ENCODE data around the gene ACP3. TPM values are rescaled to one million over a fixed set of nuclear protein-coding genes. Genes with fewer than 3 reads are reported as not detected.
A peak's percentile ranks its signal among the peaks of the same experiment; 100 is the strongest.

Gene ACP3
- total and polyA plus RNA-seq, 2 of the 13 experiments (the other 11 are each of a cell fraction or from before 2014, with no cell fraction given) = not detected

DNA sequence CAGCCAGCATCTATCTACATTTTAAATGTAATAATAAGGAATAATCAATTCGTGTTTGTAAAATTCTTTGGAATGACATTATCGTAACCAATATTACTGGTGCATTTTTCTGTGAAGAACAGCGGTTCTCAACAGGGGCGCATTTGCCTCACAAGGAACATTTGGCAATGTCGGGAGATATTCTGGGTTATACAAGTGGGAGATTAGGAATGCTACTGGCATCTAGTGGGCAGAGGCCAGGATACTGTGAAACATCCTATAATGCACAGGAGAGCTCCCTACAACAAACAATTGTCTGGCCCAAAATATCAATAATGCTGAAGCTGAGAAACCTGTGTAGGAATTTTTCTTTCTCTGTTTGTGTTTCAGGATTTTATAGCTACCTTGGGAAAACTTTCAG is 25.0 kb downstream of the ACP3 start (continued):
- TF ChIP-seq, protein P1, sequence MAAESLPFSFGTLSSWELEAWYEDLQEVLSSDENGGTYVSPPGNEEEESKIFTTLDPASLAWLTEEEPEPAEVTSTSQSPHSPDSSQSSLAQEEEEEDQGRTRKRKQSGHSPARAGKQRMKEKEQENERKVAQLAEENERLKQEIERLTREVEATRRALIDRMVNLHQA (CRISPR knock-in tag; IDR thresholded peaks at IDR 0.05) = no peak
- TF ChIP-seq, protein P2, sequence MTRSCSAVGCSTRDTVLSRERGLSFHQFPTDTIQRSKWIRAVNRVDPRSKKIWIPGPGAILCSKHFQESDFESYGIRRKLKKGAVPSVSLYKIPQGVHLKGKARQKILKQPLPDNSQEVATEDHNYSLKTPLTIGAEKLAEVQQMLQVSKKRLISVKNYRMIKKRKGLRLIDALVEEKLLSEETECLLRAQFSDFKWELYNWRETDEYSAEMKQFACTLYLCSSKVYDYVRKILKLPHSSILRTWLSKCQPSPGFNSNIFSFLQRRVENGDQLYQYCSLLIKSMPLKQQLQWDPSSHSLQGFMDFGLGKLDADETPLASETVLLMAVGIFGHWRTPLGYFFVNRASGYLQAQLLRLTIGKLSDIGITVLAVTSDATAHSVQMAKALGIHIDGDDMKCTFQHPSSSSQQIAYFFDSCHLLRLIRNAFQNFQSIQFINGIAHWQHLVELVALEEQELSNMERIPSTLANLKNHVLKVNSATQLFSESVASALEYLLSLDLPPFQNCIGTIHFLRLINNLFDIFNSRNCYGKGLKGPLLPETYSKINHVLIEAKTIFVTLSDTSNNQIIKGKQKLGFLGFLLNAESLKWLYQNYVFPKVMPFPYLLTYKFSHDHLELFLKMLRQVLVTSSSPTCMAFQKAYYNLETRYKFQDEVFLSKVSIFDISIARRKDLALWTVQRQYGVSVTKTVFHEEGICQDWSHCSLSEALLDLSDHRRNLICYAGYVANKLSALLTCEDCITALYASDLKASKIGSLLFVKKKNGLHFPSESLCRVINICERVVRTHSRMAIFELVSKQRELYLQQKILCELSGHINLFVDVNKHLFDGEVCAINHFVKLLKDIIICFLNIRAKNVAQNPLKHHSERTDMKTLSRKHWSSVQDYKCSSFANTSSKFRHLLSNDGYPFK (CRISPR knock-in tag; IDR thresholded peaks at IDR 0.05; ENCODE audit: borderline replicate concordance) = no peak
- TF ChIP-seq, protein P3, sequence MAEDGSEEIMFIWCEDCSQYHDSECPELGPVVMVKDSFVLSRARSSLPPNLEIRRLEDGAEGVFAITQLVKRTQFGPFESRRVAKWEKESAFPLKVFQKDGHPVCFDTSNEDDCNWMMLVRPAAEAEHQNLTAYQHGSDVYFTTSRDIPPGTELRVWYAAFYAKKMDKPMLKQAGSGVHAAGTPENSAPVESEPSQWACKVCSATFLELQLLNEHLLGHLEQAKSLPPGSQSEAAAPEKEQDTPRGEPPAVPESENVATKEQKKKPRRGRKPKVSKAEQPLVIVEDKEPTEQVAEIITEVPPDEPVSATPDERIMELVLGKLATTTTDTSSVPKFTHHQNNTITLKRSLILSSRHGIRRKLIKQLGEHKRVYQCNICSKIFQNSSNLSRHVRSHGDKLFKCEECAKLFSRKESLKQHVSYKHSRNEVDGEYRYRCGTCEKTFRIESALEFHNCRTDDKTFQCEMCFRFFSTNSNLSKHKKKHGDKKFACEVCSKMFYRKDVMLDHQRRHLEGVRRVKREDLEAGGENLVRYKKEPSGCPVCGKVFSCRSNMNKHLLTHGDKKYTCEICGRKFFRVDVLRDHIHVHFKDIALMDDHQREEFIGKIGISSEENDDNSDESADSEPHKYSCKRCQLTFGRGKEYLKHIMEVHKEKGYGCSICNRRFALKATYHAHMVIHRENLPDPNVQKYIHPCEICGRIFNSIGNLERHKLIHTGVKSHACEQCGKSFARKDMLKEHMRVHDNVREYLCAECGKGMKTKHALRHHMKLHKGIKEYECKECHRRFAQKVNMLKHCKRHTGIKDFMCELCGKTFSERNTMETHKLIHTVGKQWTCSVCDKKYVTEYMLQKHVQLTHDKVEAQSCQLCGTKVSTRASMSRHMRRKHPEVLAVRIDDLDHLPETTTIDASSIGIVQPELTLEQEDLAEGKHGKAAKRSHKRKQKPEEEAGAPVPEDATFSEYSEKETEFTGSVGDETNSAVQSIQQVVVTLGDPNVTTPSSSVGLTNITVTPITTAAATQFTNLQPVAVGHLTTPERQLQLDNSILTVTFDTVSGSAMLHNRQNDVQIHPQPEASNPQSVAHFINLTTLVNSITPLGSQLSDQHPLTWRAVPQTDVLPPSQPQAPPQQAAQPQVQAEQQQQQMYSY (CRISPR knock-in tag; IDR thresholded peaks at IDR 0.05) = no peak
- no peak for TF ChIP-seq SNAI1 (CRISPR knock-in tag; IDR thresholded peaks at IDR 0.05; ENCODE audit: borderline replicate concordance)

DNA sequence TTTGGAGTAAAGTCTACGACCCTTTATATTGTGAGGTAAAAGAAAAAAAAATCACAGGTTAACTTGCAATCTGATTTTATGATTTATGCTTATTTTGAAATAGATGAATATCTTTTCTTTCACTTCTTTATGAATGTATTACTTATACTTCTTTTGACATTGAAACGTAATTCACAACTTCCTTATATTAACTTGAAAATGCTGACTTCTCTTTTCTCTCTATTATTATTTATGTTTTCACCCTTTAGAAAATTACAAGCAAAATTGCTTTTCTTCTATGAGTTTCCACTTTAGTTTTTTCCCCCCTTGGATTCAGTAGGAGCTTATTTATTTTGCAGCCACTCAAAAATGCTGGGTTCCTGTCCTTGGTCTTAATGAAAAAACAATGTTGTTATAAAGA is 25.4 kb downstream of the ACP3 start:
- ATAC-seq (no peak), DNase-seq (ENCODE audit: low spot score) (no peak), FAIRE-seq (no peak)
- no peak for TF ChIP-seq RFX5 (IDR thresholded peaks at IDR 0.05; ENCODE audit: low read depth, low read length)
- TF ChIP-seq MAFK (conservative IDR thresholded peaks at IDR 0.05 in 1 of 2, IDR thresholded peaks at IDR 0.05 in 1 of 2; ENCODE audit: low read length in 2 of 2) = 0 out of 4 replicates have a peak, but pooled peaks of 1 of the 2 experiments have one; percentile 5
- in situ Hi-C loops (cut with HindIII; ENCODE audit: extremely low pct_ligation_motif_present, low pct_unique_long_range_greater_than_20kb) (no loop called here), intact Hi-C loops (cut with micrococcal nuclease; ENCODE audit: unreplicated experiment) (loop anchor here (1.0 kb wide), 2 partner anchors 85 to 89 kb away; no protein-coding TSS in a partner anchor)
- Histone ChIP-seq H3K4me3 (replicated peaks in 1 of 3; ENCODE audit: insufficient read depth in 1 of 3, low read depth in 2 of 3, low read length in 3 of 3) (no peak overlapping the region), H3K36me3 (replicated peaks in 1 of 2; ENCODE audit: control insufficient read depth in 1 of 2, insufficient read depth in 2 of 2, low read length in 2 of 2) (no peaks in the 10 kb centered on the region), H3K79me2 (ENCODE audit: insufficient read depth, low read length) (no peaks in the 10 kb centered on the region), H4K20me1 (ENCODE audit: insufficient read depth, low read length) (no peaks in the 10 kb centered on the region), H3K27me3 (ENCODE audit: control insufficient read depth in 1 of 2, insufficient read depth in 2 of 2, low read length in 2 of 2) (0 out of 5 replicates have a peak, but pooled peaks cover 0 to 2% of the 10 kb centered on the region in 2 experiments), H3K27ac (ENCODE audit: extremely low read length, insufficient read depth, low read length) (no peak overlapping the region), H3K4me1 (ENCODE audit: insufficient read depth, low read length) (no peaks in the 10 kb centered on the region), H3K9ac (ENCODE audit: insufficient read depth, low read depth, low read length) (no peak overlapping the region), H3K4me2 (ENCODE audit: low read depth, low read length) (no peak overlapping the region), H3K9me3 (ENCODE audit: low read length) (no peaks in the 10 kb centered on the region), H2AFZ (ENCODE audit: low read length) (no peak overlapping the region)
- WGBS (ENCODE audit: low lambda C conversion rate) = 2% methylated on average over 2 of the region's 2 CpGs
- CTCF ChIA-PET (ENCODE audit: low intra/inter-chr PET ratio, low total read pairs) = interaction anchor here (1.2 to 1.8 kb wide), 3 partner anchors 56 to 89 kb away, joined by 3 to 34 read pairs (median 6); no protein-coding TSS in a partner anchor
- BruUV-seq (replicated peaks) = no TSS peak
- POLR2A ChIA-PET = no interaction called here

All from HepG2 (cell line).